GM21528 (cell line): ENCODE data around the gene ACAD11.

Experiments
- ATAC-seq: cut with Tn5 transposase; IDR thresholded peaks from one replicate; pipeline ENCODE4 v1.9.1; 2021; ENCODE audit warnings: mild to moderate bottlenecking, moderate library complexity; ENCODE audit not compliant: unreplicated experiment, low FRiP score

Gene ACAD11

GRCh38 chr3:132659365-132660051, at the start of gene ACAD11:
TSS of gene ACAD11 (minus strand) at chr3:132659809. CDS start at chr3:132659751, 58 bp downstream.
- ATAC-seq: peak; percentile 67

- ATAC-seq: no peak
Measured at GRCh38 chr3:132703733-132704132, 44.1 kb upstream of the ACAD11 start.

DNA sequence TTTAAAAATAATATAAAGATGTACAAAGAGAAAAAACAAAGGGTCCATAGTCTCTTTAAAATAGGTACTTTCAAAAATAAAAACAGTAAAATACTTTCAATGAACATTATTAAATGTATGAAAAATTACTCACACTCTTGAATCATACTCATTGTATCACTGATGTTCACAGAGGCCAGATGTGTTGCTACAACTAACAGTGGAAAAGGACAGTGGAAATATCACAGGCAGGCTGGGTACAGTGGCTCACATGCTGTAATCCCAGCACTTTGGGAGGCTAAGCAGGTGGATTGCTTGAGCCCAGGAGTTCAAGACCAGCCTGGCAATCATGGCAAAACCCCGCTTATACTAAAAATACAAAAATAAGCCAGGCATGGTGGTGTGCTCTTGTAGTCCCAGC, 35.8 kb upstream of the ACAD11 start:
- no peak for ATAC-seq

GRCh38 chr3:132694991-132695390, 35.4 kb upstream of the ACAD11 start:
- no peak for ATAC-seq

DNA sequence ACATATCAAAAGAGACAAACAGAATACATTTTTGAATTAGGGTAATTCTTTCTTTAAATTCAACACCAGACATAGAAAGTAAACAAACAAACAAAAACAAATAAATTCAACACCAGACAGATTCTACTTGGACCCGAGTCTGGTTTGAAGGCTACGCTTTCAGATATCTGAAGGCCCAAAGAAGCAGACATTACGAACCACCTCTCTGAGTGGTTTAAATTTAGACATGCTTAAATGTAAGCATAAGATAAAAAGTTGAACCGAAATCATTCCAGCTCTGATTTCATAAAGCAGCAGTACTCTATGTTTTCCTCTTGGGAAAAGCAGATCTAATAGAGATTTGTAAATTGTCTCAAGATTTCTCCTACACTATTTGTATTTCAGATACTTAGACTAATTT, 30.4 kb upstream of the ACAD11 start:
- no peak for ATAC-seq

DNA sequence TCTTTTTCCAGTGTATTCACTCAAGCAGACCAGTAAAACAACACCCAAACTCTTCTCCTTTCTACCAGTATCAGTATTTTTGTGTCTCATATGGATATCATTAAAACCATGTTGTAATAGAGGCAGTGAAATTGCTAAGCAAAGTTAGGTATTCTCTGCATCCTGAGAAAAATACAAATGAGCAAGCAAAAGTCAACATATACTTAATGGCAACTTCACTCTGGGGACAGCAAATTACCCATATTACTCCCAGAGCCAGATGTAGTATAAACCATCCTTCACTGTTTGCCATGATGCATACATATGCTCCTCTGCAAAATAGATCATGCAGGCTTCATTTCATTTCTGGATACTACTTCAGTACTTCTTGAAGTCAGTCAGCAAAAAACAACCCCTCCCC, 22.6 kb upstream of the ACAD11 start:
- ATAC-seq: no peak

GRCh38 chr3:132681421-132681820, 21.8 kb upstream of the ACAD11 start:
- no peak for ATAC-seq

GRCh38 chr3:132679911-132680310, 20.3 kb upstream of the ACAD11 start:
- ATAC-seq: no peak

DNA sequence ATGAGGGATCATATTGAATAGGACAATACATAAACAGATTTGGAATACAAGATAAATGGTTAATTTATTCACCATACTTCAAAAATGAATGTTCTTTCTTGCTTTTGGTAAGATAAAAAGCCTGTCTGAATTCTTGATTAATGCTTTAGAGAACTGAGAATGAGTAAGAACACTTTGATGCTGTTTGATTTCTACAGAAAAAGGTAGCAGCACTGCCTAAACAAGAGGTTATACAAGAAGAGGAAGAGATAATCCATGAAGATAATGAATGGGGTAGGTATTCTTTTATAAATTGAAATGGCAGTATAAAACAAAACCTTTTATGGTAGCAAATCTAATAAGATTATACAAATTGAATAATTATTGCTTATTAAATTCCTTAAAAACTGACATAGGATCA, 15.8 kb upstream of the ACAD11 start:
- no peak for ATAC-seq

DNA sequence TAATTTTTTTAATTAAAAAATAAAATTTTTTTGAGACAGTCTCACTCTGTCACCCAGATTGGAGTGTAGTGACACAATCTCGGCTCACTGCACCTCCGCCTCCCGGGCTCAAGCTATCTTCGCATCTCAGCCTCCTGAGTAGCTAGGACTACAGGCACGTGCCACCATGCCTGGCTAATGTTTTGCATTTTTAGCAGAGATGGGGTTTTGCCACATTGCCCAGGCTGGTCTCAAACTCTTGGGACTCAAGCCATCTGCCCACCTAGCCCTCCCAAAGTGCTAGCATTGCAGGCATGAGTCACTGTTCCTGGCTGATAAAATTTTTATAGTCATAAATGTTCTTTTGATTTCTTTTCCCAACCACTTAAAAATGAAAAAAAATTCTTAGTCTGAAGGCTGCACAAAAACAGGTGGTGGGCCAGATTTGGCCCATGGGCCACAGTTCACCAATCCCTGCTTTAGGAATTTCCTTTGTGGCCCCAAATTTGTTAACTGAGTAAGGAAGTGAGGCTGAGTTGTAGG, 9.7 kb upstream of the ACAD11 start:
- no peak for ATAC-seq

DNA sequence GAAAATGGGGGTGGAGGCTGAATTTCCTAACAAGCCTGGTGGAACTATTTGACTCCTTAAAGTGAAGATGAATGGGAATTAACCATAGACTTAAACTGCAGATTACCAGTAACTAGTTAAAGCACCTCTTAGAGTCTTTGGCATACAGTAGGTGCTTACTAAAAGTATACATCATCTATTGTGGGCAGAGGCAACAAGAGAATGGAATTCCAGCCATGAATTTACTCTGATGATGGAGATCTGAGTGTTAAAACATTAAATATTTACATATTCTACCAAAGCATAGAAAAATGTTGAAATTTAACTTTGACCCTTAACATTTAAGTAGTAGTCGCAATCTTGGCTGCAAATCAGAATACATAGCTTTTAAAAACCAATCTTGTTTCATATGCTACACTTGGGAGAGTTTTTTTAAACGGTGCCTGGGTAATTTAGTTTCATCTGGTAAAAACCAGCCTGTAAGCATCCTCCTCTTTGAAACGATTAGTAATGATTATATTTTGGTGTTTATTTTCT, 5.7 kb upstream of the ACAD11 start:
- ATAC-seq: no peak

- ATAC-seq: no peak
Measured at GRCh38 chr3:132662212-132662611, 2.6 kb upstream of the ACAD11 start.

- no peak for ATAC-seq
Measured at GRCh38 chr3:132661101-132661500, 1.5 kb upstream of the ACAD11 start.

GRCh38 chr3:132660811-132661070, 1.1 kb upstream of the ACAD11 start:
- no peak for ATAC-seq

DNA sequence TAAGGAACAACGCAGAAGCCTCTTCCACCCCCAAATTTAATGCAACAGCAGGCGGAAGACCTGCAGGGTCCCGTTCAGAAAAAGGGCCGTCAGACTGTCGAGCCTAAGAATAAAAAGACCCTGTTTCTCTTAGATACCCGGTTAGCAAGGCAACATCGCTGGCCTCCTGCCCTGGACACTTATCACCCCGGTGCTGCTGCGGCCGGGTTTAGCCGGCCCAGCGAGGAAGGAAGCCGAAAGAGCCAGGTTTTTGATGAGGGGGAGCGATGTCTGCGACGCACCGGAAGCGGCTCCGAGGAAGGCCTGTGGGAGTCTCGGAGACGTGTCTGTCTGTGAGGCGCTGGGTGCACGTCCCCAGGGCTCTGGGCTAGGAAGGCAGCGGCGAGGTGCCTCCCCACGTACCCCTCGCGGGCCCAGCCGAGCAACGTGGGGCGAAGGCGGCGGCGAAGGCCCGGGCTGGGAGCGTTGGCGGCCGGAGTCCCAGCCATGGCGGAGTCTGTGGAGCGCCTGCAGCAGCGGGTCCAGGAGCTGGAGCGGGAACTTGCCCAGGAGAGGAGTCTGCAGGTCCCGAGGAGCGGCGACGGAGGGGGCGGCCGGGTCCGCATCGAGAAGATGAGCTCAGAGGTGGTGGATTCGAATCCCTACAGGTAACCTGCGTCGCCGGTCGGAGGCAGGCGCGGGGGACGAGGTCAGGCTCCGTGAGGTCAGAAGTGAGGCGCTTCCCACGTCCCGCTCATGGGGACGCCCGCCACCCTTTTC, 622 bp upstream of the ACAD11 start, which contains the start of gene UBA5:
UBA5 (plus strand) TSS at position 278 of the 759 bp plus-strand sequence; CDS start at position 487, 209 bp downstream.
- ATAC-seq: peak; percentile 82

GRCh38 chr3:132659000-132659364, 627 bp downstream of the ACAD11 start:
- no peak for ATAC-seq

DNA sequence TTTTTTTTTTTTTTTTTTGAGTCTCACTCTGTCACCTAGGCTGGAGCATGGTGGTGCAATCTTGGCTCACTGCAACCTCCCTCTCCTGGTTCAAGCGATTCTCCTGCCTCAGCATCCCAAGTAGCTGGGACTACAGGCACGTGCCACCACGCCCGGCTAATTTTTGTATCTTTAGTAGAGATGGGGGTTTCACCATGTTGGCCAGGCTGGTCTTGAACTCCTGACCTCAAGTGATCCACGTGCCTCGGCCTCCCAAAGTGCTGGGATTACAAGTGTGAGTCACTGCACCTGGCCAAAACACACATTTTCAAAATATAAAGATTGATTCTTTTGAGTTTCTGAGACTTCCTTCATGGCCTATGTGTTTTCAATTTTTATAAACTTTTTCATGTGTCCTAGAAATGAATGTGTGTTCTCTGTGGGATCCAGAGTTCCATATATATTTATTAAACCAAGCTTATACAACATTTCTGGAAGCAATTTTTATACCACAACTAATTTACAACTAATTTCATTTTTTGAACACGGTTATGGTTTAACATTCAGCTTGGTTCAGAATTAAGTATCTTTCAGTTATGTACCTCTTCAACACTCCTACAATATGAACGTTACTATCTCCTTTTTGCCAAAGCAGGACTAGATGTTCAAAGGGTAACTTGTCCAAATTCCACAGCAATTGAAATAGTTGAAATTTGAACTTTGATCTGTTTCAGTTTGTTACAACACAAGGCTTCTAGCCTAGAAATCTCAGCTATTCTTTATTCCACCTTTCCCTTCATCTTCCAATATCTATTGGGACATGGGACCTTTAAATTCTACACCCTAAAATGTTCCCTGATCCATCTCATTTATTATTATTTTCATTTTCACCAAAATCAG, 1.5 kb downstream of the ACAD11 start:
- no peak for ATAC-seq

GRCh38 chr3:132655471-132655870, 4.1 kb downstream of the ACAD11 start:
- ATAC-seq: no peak

- no peak for ATAC-seq
Measured at GRCh38 chr3:132654721-132655120, 4.9 kb downstream of the ACAD11 start.

GRCh38 chr3:132654190-132654589, 5.4 kb downstream of the ACAD11 start:
- ATAC-seq: no peak
